Smooth muscle cell (in vitro differentiated cells): Measurements from ENCODE around the gene PDLIM5. TPM values are rescaled to one million over a fixed set of nuclear protein-coding genes. Genes with fewer than 3 reads are reported as not detected.
A peak's percentile ranks its signal among the peaks of the same experiment; 100 is the strongest.
"Not testable (repeated sequence)": the region's sequence is repeated elsewhere in the genome, so short reads cannot be mapped to it uniquely, and the experiment has no call there.

ENCODE experiments used
- DNase-seq: peaks from one replicate; lab custom pipeline; 2025; ENCODE audit not compliant: unreplicated experiment; lab: John Stamatoyannopoulos, UW
- H2AFZ ChIP-seq: fragments of 200-600 bp; sonication (generic); 2 replicates; pipeline ENCODE4 v1.6.0; 2016; ENCODE audit warnings: antibody characterized with exemption, low read depth, mild to moderate bottlenecking
- H3F3A ChIP-seq: fragments of 200-600 bp; sonication (generic); 2 replicates; pipeline ENCODE4 v1.6.0; 2017; ENCODE audit warnings: antibody characterized with exemption, low read depth
- H3K27ac ChIP-seq: fragments of 200-600 bp; sonication (generic); 2 replicates; pipeline ENCODE4 v1.5.1; 2016; ENCODE audit warnings: low read depth, mild to moderate bottlenecking
- H3K27me3 ChIP-seq: fragments of 200-600 bp; sonication (generic); 2 replicates; pipeline ENCODE4 v1.6.1; 2016; ENCODE audit warnings: low read depth, mild to moderate bottlenecking
- H3K36me3 ChIP-seq: fragments of 200-600 bp; sonication (generic); 2 replicates; pipeline ENCODE4 v1.5.1; 2016; ENCODE audit warnings: low read depth
- H3K4me1 ChIP-seq: fragments of 200-600 bp; sonication (generic); 2 replicates; pipeline ENCODE4 v1.5.1; 2016; ENCODE audit warnings: low read depth
- H3K4me2 ChIP-seq: fragments of 200-600 bp; sonication (generic); 2 replicates; pipeline ENCODE4 v1.6.0; 2016; ENCODE audit warnings: mild to moderate bottlenecking
- H3K4me3 ChIP-seq: fragments of 200-600 bp; sonication (generic); 2 replicates; pipeline ENCODE4 v1.5.1; 2016; ENCODE audit warnings: mild to moderate bottlenecking
- H3K79me2 ChIP-seq: fragments of 200-600 bp; sonication (generic); 2 replicates; pipeline ENCODE4 v1.6.0; 2016; ENCODE audit warnings: low read depth, mild to moderate bottlenecking
- H3K9ac ChIP-seq: fragments of 200-600 bp; sonication (generic); 2 replicates; pipeline ENCODE4 v1.6.0; 2016; ENCODE audit warnings: low read depth
- H3K9me3 ChIP-seq: fragments of 200-600 bp; sonication (generic); replicated peaks from 2 replicates; pipeline ENCODE4 v1.5.1; 2016; ENCODE audit warnings: low read depth
- H4K20me1 ChIP-seq: fragments of 200-600 bp; sonication (generic); 2 replicates; pipeline ENCODE4 v1.6.0; 2016; ENCODE audit warnings: low read depth
- CTCF ChIP-seq: fragments of 200-600 bp; sonication (generic); IDR thresholded peaks from 2 replicates; pipeline ENCODE4 v1.5.1; 2017; ENCODE audit warnings: borderline replicate concordance, mild to moderate bottlenecking, antibody characterized with exemption; ENCODE audit not compliant: insufficient read depth, poor library complexity, severe bottlenecking
- WGBS: methylation state at CpG from one replicate; pipeline ENCODE4 v1.1.7; 2016; ENCODE audit warnings: low lambda C conversion rate; 5-methylcytosine and 5-hydroxymethylcytosine counted together
- polyA plus RNA-seq: library from polyadenylated mRNA; unstranded; fragments of >200 nt; fragmentation: Nextera tagmentation; extraction: Ambion mirVana; gene quantifications from 2 replicates; pipeline ENCODE4 v1.2.1, GENCODE V29; 2016
- total RNA-seq: library from RNA; depleted of rRNA; stranded (reverse); fragments of >200 nt; gene quantifications from 2 replicates; pipeline ENCODE4 v1.2.3, GENCODE V29; 2014

PDLIM5 gene
- total and polyA plus RNA-seq, 2 experiments from 2014 or later: 129 to 150 TPM

GRCh38 chr4:94475794-94476193, 24.1 kb downstream of the PDLIM5 start:
- WGBS: 99% methylated on average over 2 of the region's 2 CpGs
- Histone ChIP-seq H3F3A (peaks cover 5% of the 10 kb centered on the region), H3K4me1 (no peaks in the 10 kb centered on the region), H3K27me3 (no peaks in the 10 kb centered on the region), H3K9me3 (no peaks in the 10 kb centered on the region), H3K4me2 (no peak overlapping the region), H3K36me3 (no peaks in the 10 kb centered on the region), H3K9ac (no peak overlapping the region), H4K20me1 (peaks cover 84% of the 10 kb centered on the region), H2AFZ (no peak overlapping the region), H3K79me2 (peaks cover 100% of the 10 kb centered on the region), H3K4me3 (no peak overlapping the region), H3K27ac (no peak overlapping the region)
- no peak for DNase-seq
- TF ChIP-seq CTCF: no peak

DNA sequence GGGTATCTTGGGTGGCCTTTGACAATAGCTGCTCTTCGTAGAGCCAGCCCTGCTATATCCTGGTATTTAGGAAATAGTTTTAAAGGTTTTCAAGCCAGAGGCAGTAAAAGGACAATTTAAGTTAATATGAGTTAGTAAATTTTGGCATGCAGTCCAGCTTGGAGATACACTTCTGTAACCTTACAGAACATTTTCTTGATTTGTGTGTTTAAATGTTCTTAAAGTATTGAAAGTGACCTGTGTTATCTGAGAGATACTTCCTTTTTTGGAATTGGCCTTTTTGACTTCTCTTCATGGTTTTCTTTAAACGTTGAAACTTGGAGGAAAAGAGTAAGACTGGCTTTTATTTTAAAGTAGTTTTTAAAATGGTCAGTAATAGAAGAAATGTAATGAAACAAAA, 25.5 kb downstream of the PDLIM5 start:
- Histone ChIP-seq H3K79me2 (peaks cover 100% of the 10 kb centered on the region), H4K20me1 (peaks cover 88% of the 10 kb centered on the region), H3K36me3 (no peaks in the 10 kb centered on the region)

GRCh38 chr4:94478805-94479204, 27.1 kb downstream of the PDLIM5 start:
- H2AFZ ChIP-seq, H3K4me1 ChIP-seq, H3F3A ChIP-seq, H3K4me2 ChIP-seq, H3K9me3 ChIP-seq, H3K9ac ChIP-seq, H3K27ac ChIP-seq, DNase-seq, H3K4me3 ChIP-seq, H3K36me3 ChIP-seq, H3K27me3 ChIP-seq: not testable (repeated sequence)
- WGBS: 55% methylated on average over 3 of the region's 3 CpGs
- H4K20me1 ChIP-seq: peaks cover 83% of the 10 kb centered on the region
- H3K79me2 ChIP-seq: peaks cover 100% of the 10 kb centered on the region

More for the DNA sequence above, 25.5 kb downstream of the PDLIM5 start:
- no peak for TF ChIP-seq CTCF
- WGBS: 44% methylated on average over 2 of the region's 2 CpGs
- Histone ChIP-seq H3F3A (peaks cover 5% of the 10 kb centered on the region), H3K9me3 (no peaks in the 10 kb centered on the region), H3K9ac (no peak overlapping the region), H3K4me1 (no peaks in the 10 kb centered on the region), H2AFZ (no peak overlapping the region), H3K4me3 (no peak overlapping the region), H3K27ac (peak overlapping the region; percentile 0), H3K4me2 (no peak overlapping the region), H3K27me3 (no peaks in the 10 kb centered on the region)
- DNase-seq: no peak

GRCh38 chr4:94479358-94480141, 27.8 kb downstream of the PDLIM5 start:
- TF ChIP-seq CTCF: no peak
- H3F3A ChIP-seq: peaks cover 5% of the 10 kb centered on the region
- H3K9ac ChIP-seq: no peak overlapping the region
- H3K4me2 ChIP-seq: no peak overlapping the region
- peak overlapping the region; percentile 0 for H3K27ac ChIP-seq
- peaks cover 100% of the 10 kb centered on the region for H3K79me2 ChIP-seq
- H4K20me1 ChIP-seq: peaks cover 84% of the 10 kb centered on the region
- no peak overlapping the region for H3K4me3 ChIP-seq
- H2AFZ ChIP-seq: no peak overlapping the region
- H3K27me3 ChIP-seq: no peaks in the 10 kb centered on the region
- WGBS: 82% methylated on average over 5 of the region's 5 CpGs
- H3K4me1 ChIP-seq: no peaks in the 10 kb centered on the region
- DNase-seq: no peak
- H3K9me3 ChIP-seq: no peaks in the 10 kb centered on the region
- no peaks in the 10 kb centered on the region for H3K36me3 ChIP-seq
